Cerebellar cortex (tissue), 1 donor: ENCODE data around the gene MYO1A.

Source experiments
- DNase-seq: peaks from one replicate; pipeline ENCODE4 v3.0.0-alpha.2; 2015; ENCODE audit warnings: low spot score

MYO1A gene

GRCh38 chr12:57049890-57050289 lies at the start of gene MYO1A:
Gene MYO1A, minus strand, starts transcription at chr12:57050129. Its CDS starts 1,806 bp downstream, at chr12:57048323.
- no peak for DNase-seq

DNA sequence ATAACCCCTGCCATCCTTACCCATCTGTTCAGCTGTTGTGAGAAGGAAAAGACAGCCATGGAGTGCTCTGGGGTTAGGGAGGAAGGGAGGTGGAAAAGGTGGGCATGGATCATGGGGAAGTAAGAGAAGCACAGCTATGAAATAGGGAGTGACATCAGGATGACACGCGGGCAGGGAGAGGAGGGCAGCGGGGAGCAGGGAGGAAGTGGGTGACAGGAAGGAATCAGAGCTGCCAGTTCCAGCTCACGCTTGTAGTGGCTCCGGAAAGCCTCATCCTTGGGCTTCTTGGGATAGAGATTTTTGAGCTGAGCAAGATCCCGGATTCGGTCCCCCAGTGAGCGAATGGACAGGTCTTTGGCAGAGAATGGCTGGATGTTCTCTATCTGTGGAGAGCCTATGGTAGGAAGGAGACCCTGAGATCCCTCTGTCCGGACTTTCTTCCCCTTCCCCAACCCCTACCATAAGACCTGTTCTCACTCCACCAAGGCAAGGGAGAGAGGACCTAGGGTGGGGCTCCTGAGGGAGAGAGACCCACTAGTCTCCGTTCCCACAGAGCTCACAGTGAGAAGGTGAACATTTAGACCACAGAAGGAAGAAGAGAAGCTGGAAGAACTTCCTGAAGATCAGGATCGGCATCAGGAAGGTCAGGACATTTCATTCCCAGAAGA lies 49.3 kb upstream of the MYO1A start:
- DNase-seq, result no peak

DNA sequence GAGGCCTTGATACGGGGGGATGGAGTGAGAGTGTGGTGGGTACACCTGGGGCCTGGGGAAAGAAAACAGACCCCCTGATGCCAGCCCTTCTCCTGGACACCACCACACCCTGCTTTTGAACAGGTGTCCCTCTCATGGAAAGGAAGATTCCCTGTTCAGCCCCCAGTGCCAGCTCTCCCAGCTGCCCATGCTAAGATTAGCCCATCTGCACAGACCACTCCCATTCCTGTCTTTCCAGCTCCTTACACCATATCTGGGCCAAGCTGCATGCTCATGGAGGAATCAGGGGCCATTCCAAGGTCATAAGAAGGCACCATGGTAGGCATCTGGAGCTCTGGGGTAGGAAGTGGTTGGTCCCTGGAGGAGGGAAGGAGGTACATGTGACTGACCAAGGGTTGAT lies 48.6 kb upstream of the MYO1A start:
- no peak for DNase-seq

DNA sequence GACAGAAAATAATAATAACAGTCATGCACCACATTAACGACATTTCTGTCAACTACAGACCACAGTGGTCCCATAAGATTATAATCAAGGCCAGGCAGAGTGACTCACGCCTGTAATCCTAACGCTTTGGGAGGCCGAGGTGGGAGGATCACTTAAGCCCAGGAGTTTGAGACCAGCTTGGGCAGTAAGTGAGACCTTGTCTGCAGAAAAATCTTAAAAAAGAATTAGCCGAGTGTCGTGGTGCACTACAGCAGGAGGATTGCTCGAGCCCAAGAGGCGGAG lies 47.6 kb upstream of the MYO1A start:
- DNase-seq, result no peak

DNA sequence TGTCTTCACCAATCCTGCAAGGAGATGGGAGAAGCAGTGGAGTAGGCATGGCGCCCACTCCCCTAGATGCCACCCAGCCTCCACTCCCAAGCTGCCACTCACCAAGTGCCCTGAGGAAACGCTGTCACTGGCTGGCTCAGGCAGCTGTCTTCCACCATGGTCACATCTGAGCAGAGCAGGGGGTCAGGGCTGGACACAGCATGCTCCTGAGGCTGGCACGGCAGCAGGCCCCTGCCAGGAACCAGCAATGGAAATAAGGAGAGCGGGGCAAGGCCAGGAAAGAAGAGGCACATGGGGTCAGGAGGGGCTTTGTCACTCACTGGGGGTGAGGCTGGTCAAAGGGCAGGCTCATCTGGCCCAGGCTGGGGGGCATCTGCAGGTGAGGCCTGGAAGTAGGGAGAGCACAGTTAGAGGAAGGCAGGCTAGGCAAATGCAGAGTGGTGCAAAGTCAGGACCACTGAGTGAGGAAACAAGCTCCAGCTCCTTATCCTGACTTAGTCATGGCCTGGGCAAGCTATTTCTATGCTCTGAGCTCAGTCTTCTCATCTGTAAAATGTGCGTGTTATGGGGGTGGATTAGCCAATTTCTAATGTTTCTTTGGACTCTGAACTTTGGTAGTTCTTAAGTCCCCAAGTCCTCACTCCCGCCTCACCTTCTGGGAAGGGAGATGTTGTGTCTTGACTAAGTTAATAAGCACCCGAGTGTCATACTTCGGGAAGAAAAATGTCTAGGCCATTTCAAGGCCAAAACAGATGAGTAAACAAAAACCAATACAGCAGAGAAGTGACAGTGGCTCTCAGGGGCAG lies 47.0 kb upstream of the MYO1A start:
- DNase-seq, result no peak

- peak; percentile 62 for DNase-seq
Measured at GRCh38 chr12:57096099-57096572, 46.2 kb upstream of the MYO1A start.

DNA sequence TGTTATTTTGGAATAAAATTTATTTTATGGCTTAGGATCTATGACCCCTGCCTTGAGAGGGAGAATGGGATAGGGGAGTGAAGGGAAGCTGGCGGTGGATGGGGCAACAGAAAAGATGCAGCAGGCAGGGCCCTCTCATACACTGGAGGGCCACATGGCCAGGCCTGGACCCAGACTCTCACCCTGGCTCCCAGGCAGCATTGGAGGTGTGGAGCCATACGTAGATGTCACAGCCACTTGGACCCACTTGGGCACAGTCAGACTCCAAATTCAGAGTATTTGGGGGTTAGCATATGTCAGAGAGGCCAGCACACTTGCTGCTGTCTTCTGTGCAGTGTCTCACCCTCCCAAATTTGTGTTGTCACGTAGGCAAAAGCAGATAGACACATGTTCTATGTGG lies 45.5 kb upstream of the MYO1A start:
- no peak for DNase-seq

DNA sequence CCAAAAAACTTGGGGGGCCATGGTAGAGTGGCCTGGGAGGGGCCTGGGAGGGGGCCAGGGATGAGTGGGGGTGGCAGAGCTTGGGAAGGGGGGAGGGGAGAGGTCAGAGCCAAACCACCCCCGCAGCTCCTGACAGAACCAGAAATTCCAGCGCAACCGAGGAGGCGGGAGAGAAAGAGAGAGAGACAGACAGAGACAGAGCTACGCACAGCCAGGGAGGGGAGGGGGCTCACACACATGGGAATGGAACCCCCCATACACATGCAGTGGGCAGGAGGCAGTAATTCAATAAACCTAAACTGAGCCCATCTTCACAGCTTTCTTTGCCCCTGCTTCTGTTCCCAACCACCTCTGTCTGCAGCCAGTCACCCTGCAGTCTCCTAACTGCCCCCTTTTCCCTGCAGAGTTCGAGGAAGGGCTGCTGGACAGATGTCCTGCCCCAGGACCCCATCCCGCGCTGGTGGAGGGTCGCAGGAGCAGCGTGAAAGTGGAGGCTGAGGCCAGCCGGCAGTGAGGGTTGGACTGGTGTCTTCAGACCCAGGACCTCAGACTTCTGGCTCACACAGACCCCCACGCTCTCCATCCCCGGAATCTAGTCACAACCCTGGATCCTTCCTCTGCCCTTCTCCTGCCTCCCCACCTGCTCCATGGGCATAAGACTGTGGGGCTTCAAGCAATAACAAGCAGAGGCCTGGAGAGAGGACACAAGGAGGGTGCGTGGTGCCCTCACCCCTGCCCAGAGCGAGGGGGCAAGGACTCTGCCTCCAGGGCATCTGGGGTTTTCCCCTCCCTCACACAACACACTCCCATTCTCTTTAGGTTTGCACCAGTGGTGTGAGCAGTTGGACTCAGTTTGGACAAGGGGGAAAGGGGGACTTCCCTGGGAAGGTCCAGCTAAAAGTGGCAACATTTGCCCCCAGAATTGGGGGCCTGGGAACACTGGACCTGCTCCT lies 44.6 kb upstream of the MYO1A start:
- DNase-seq, result no peak

DNA sequence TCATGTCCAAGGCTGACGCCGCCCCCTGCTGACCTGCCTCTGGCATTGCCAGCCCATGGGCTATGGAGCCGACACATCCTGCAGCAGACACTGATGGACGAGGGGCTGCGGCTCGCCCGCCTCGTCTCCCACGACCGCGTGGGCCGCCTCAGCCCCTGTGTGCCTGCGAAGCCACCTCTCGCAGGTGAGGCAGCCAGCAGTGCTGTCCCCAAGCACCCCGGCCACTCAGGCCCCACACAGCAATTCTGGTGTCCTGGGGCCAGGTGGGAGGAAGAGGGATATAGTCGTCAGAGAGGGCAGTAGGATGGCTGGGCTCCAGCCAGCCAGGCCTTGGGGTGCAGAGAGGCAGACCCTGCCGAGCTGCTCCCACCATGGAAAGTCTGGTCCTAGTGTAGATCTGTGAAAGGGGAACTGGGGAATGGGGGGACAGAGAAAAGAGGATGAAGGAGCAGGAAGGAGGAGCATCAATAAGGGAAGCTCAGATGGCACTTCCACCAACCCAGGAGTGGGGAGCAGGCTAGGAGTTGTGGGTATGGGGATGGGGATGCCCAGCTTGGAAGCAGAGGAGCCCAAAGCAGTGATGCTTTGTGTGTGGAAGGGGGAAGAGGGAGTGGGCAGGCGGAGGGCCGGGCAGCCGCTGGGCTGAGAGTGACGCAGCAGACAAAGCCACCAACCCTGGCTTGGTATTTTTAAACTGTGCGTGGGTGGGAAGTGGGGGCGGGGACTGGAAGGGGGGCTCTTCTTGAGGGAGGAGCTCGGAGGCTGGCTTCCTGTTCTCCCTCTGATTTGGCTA lies 43.7 kb upstream of the MYO1A start:
- DNase-seq, result peak; percentile 72

DNA sequence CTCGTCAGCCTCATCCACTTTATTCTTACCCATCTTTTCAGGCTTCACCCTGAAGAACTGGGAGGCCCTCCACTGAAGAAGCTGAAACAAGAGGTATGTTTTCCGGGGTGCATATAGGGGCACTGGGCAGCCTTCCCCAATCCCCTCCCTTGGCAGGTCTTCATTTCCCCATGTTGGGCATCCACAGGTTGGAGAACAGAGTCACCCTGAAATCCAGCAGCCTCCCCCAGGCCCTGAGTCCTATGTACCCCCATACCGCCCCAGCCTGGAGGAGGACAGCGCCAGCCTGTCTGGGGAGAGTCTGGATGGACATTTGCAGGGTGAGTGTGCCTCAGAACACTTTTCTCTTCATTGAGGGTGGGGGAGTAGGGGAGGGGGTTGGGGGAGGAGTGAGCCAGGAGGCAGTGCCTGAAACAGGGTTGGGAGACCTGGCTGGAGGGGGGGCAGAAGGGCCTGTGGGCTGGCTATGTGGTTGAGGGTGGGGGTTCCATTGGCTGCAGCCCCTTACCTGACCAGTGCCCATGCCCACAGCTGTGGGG lies 43.0 kb upstream of the MYO1A start:
- DNase-seq, result no peak

GRCh38 chr12:57092529-57092862 lies 42.6 kb upstream of the MYO1A start:
- DNase-seq, result no peak

DNA sequence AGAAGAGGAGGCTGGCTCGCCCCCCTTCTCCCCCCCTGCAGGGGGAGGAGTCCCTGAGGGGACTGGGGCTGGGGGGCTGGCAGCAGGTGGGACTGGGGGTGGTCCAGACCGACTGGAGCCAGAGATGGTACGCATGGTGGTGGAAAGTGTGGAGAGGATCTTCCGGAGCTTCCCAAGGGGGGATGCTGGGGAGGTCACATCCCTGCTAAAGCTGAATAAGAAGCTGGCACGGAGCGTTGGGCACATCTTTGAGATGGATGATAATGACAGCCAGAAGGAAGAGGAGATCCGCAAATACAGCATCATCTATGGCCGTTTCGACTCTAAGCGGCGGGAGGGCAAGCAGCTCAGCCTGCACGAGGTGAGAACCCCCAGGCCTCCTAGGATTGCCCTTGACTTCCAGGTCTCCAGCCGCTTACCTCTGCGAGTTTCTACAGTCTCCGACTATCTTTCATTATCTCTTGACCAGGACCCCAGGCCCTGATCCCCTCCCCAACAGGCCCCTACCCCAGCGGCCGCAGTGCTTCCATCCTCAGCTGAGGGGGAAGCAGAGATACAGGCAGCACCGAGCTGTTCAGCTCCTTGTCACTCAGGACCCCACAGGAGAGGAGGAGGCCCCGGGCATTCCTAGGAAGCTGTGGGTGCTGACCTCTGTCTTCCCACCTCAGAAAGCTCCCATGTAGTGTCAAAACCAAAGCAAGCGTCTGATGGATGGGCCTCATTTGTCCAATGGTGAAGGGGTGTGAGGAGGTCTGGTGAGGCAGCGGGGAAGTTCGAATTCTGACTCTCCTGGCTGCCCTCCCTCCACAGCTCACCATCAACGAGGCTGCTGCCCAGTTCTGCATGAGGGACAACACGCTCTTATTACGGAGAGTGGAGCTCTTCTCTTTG lies 42.0 kb upstream of the MYO1A start:
- peak; percentile 51 for DNase-seq

- peak; percentile 40 for DNase-seq
Measured at GRCh38 chr12:57090924-57091637, 41.2 kb upstream of the MYO1A start.

DNA sequence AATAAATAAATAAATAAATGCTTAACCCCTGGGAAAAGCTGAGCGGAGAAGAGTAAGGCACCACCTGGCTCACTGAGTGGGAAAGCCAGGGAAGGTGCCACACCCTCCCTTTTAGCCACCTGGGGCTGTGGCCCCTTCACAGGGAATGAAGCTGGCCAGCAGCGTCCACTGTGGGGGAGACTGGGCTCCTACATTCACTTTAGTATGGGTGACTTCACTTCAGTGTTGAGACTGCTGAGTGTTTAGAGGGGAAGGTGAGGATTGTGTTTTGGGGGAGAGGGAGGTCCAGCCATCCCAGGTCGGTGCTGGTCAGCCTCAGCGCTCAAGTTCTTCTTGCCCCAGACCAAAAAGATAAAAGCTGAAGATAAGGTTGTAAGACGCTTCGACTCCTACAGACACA lies 40.6 kb upstream of the MYO1A start:
- DNase-seq, result no peak

DNA sequence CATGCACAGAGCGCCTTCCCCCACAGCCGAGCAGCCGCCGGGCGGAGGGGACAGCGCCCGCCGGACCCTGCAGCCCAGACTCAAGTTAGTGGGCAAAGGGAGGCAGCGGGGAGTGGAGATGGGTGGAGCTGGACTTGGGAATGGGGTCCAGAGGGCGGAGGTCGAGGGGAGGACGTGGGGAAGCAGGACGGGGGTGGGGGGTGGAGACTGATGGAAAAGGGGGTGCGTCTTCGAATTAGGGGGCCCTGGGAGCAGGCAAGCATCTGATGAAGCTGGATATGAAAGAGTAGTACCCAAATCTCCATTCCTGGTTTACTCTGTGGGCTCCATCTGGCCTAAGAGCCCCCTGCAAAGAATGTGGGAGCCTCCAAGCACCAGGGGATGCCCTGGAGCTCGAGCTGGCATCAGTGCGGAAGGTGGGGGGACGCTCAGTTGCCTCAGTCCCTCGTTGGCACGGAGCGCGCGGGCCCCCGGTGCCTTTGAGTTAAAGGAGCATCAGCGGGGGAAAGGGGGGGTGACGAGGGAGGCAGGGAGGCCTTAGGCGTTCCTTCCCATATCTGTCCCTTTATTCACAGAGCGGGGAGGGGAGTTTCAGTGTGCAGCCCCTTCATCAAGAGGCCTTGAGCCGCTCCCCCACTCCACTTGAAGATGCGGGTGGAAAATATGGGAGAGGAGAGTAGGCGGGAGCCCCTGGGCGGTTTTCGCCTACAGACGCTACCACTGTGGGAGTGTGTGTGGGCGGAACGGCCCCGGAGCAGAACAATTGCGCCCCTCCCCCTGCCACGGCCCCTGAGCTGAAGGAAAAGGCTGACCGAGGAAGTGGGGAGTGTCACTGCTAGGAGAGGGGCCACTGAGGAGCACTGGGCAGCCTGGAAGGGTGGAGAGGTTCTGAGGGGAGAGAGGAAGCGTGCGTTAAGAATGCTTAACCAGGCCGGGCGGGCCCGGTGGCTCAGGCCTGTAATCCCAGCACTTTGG lies 39.6 kb upstream of the MYO1A start:
- DNase-seq, result peak; percentile 54

- DNase-seq, result peak; percentile 94
Measured at GRCh38 chr12:57088354-57089270, 38.7 kb upstream of the MYO1A start, which contains the start of gene NAB2. Gene NAB2, plus strand, starts transcription at chr12:57089114. Its CDS starts 158 bp downstream, at chr12:57089272.

DNA sequence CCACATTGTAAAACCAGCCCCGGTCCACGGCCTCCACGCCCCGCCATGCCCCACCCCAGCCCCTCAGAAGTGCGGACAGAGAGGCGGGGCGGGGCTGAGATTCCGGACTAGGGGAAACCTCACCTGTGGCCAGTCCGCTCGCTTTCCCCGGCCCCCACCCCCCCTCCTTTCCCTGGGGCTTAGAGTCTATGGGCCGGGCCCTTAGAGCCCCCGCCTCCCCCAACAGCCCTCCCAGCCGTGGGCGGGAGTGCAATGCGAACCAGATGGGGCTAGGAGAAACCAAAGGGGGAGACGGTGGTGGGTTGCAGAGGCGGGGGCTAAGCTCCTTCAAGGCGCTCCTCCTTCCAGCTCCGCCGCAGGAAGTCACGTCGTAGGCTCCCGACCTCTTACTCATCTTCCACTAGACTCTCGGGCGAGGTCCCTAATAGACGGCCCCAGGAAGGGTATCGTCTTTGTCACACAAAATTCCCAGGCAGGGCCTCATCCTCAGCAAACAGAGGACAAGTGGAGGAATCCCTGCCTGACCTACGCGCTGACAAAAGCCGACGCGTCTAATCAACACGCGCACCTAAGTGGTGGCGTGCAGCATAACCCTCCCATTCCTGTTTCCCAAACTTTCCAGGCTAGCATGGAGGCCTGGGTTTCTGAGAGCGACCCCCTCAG lies 37.9 kb upstream of the MYO1A start:
- DNase-seq, result peak; percentile 91
